Fibroblast of pulmonary artery (primary cell): Measurements from ENCODE around the gene POMC.

ENCODE experiments used
- DNase-seq: peaks from one replicate; pipeline ENCODE4 v3.0.0-alpha.2; 2010; ENCODE audit warnings: low read depth
- H3K4me3 ChIP-seq: replicated peaks from 2 replicates; pipeline ENCODE4 v1.5.1; 2011; ENCODE audit warnings: low read depth, mild to moderate bottlenecking, control low read depth, low read length, moderate library complexity
- TF ChIP-seq, protein P1 (sequence below): IDR thresholded peaks from 2 replicates; pipeline ENCODE4 v1.5.1; 2011; ENCODE audit warnings: mild to moderate bottlenecking, control low read depth, low read length, inconsistent platforms; ENCODE audit errors: missing control alignments

Gene POMC

DNA sequence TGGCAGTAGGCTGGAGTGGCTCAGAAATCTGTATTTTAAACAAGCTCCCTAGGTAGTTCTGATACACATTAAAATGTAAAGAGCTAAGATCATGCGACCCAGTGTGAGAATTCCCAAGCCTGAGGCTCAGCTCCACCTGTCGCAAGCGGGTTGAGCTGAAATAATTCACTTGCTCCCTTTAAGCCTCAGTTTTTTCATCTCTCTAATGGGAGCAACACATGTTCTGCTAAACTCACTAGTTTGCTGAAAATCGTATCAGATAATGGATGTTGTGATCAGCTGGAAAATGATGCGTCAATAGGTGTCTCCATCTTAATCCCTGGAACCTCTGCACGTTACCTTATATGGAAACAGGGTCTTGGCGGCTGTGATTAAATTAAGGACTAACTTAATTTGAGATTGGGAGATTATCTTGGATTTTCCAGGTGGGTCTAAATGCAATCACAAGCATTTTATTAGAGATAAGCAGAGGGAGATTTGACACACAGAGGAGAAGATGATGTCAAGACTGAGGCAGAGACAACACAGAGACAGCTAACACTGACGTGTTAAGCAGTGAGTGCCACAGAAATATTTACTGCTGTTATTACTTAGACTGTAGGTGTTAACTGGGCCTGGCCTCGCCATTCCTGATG lies 53.0 kb downstream of the POMC start:
- H3K4me3 ChIP-seq: no peak overlapping the region
- no peak for DNase-seq
- TF ChIP-seq, protein P1, sequence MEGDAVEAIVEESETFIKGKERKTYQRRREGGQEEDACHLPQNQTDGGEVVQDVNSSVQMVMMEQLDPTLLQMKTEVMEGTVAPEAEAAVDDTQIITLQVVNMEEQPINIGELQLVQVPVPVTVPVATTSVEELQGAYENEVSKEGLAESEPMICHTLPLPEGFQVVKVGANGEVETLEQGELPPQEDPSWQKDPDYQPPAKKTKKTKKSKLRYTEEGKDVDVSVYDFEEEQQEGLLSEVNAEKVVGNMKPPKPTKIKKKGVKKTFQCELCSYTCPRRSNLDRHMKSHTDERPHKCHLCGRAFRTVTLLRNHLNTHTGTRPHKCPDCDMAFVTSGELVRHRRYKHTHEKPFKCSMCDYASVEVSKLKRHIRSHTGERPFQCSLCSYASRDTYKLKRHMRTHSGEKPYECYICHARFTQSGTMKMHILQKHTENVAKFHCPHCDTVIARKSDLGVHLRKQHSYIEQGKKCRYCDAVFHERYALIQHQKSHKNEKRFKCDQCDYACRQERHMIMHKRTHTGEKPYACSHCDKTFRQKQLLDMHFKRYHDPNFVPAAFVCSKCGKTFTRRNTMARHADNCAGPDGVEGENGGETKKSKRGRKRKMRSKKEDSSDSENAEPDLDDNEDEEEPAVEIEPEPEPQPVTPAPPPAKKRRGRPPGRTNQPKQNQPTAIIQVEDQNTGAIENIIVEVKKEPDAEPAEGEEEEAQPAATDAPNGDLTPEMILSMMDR: no peak

DNA sequence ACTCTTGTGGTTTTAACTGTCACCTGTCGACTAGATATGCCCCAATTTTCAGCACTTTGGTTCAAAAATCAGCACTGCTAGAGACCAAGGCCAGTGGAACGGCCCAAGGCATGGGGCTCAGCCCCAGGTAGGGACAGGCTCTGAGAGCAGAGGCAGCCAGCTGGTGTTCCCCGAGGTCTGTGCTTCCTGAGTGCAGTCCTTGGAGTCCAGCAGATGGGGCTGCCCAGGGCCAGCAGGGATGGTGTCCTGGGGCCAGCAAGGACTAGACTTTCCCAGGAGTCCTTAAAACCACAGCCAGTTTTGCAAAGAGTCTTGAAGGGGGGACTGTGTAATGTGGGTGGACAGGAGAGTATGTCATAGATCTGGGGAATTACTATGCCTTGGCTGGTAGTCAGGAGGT lies 56.3 kb downstream of the POMC start:
- no peak for DNase-seq
- no peak overlapping the region for H3K4me3 ChIP-seq
- TF ChIP-seq, protein P1: no peak
